Small intestine (tissue), 7 donors: ENCODE results near the gene LDLR. TPM values are rescaled to one million over a fixed set of nuclear protein-coding genes. Genes with fewer than 3 reads are reported as not detected.
"Not testable (repeated sequence)": the region's sequence is repeated elsewhere in the genome, so short reads cannot be mapped to it uniquely, and the experiment has no call there.

Source experiments
- DNase-seq, 2 donors: peaks; one replicate each; pipeline versions ENCODE4 v3.0.0 to v3.0.0-alpha.2; 2013
- FAIRE-seq: peaks from 2 replicates; lab custom pipeline; 2012; peaks lifted over from hg19 to GRCh38; lab: Jason Lieb, UNC
- H3K27ac ChIP-seq, 3 donors: one replicate each; pipeline ENCODE4 v1.5.1; 2013; ENCODE audit warnings: low read length in 2 of 3, mild to moderate bottlenecking in 2 of 3, control low read depth in 1 of 3, inconsistent platforms in 1 of 3, low read depth in 1 of 3, moderate library complexity in 1 of 3
- H3K27me3 ChIP-seq, 3 donors: one replicate each; pipeline ENCODE4 v1.6.1; 2013; ENCODE audit warnings: low read length in 3 of 3, inconsistent platforms in 1 of 3; ENCODE audit not compliant: control insufficient read depth in 3 of 3, insufficient read depth in 3 of 3
- H3K36me3 ChIP-seq, 3 donors: one replicate each; pipeline ENCODE4 v1.6.1; 2013; ENCODE audit warnings: low read length in 3 of 3, inconsistent platforms in 1 of 3, low read depth in 1 of 3, mild to moderate bottlenecking in 1 of 3, moderate library complexity in 1 of 3; ENCODE audit not compliant: control insufficient read depth in 3 of 3, insufficient read depth in 2 of 3
- H3K4me1 ChIP-seq, 3 donors: one replicate each; pipeline ENCODE4 v1.6.1; 2013; ENCODE audit warnings: low read length in 2 of 3, inconsistent platforms in 1 of 3, low read depth in 1 of 3, mild to moderate bottlenecking in 1 of 3, moderate library complexity in 1 of 3; ENCODE audit not compliant: control insufficient read depth in 3 of 3, insufficient read depth in 2 of 3
- H3K4me3 ChIP-seq, 3 donors: one replicate each; pipeline ENCODE4 v1.5.1; 2013; ENCODE audit warnings: low read length in 3 of 3, control low read depth in 1 of 3, inconsistent platforms in 1 of 3, low read depth in 1 of 3, mild to moderate bottlenecking in 1 of 3, moderate library complexity in 1 of 3
- H3K9me3 ChIP-seq, 2 donors: one replicate each; pipeline ENCODE4 v1.6.1; 2013; ENCODE audit warnings: low read depth in 1 of 2, low read length in 1 of 2; ENCODE audit not compliant: control insufficient read depth in 2 of 2, insufficient read depth in 1 of 2
- WGBS, 3 donors: extraction: QIAGEN DNeasy Blood & Tissue Kit; methylation state at CpG; one replicate each; pipeline ENCODE4 v1.1.7; 2013; 5-methylcytosine and 5-hydroxymethylcytosine counted together
- polyA plus RNA-seq, 4 donors: library from polyadenylated mRNA; stranded (reverse) in 3 of 4; unstranded in 1 of 4; fragments of 200-250 nt in 3 of 4; fragments of 120-200 nt in 1 of 4; gene quantifications; one replicate each; pipeline versions ENCODE4 v1.2.1 to v1.2.3, GENCODE V29; 2013
- donor health status: healthy with polysubstance abuse.
- donor health status: control.
- donor health status: control.
- donor health status: Bipolar disorder and iron deficiency.
- donor health status: healthy.

Gene LDLR
- polyA plus RNA-seq, 4 donors: 6.0 to 40.1 (median 31.1) TPM

DNA sequence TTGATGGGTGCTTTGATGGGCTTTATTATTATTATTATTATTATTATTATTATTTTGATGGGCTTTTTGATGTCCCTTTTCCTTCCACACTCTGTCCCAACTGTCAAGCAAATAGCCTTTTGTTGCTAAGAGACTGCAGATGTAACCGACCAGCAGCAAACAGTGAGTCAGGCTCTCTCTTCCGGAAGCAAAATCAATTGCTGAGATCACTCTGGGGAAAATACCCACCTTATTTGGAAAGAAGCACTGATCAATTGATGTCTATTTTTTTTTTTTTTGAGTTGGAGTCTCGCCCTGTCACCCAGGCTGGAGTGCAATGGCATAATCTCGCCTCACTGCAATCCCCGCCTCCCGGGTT is 2.9 kb downstream of the LDLR start:
- DNase-seq: peak; percentile 70 to 73
- 11 to 30% (median 12%) methylated on average over 6 of the region's 6 CpGs for WGBS, 3 donors

DNA sequence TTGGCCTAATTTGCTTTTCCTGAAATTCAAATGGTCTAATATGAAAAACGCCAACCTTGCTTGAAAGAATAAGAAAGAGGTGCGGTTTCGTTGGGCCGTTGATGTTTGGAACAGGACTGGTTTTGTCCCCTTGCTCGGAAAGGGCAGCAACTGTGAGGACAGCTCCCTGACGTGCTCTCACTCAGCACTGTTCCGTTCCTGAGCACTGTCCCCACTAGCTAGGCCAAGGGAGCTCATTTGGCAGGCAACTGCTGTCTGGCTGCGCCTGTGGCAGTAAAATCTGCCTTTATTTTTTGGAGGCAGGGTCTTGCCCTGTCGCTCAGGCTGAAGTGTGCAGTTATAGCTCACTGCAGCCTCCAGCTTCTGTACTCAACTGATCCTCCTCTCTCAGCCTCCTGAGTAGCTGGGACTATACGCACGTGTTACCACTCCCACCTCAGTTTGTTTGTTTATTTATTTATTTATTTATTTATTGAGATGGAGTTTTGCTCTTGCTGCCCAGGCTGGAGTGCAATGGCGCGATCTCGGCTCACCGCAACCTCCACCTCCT is 4.5 kb downstream of the LDLR start:
- DNase-seq (no peak), FAIRE-seq (no peak)
- H3K36me3 ChIP-seq: peaks cover 0 to 50% (median 2%) of the 10 kb centered on the region in 3 donors
- no peak overlapping the region for H3K4me3 ChIP-seq
- WGBS, 3 donors: 86 to 94% (median 86%) methylated on average over 14 to 15 of the region's 15 CpGs
- no peaks in the 10 kb centered on the region for H3K27me3 ChIP-seq
- H3K27ac ChIP-seq: peak overlapping the region; percentile 86 to 100 (median 88)
- H3K4me1 ChIP-seq: peaks cover 2 to 35% (median 19%) of the 10 kb centered on the region in 3 donors
- H3K9me3 ChIP-seq: peaks cover 0 to 6% of the 10 kb centered on the region in 2 donors

More for the DNA sequence above, 2.9 kb downstream of the LDLR start:
- Histone ChIP-seq H3K4me3 (peak overlapping the region in 1 of 3 donors; percentile 66), H3K9me3 (no peaks in the 10 kb centered on the region), H3K27ac (peak overlapping the region; percentile 98 to 100 (median 99)), H3K36me3 (peaks cover 0 to 40% (median 2%) of the 10 kb centered on the region in 3 donors), H3K27me3 (no peaks in the 10 kb centered on the region), H3K4me1 (peaks cover 2 to 38% (median 23%) of the 10 kb centered on the region in 3 donors)
- no peak for FAIRE-seq

DNA sequence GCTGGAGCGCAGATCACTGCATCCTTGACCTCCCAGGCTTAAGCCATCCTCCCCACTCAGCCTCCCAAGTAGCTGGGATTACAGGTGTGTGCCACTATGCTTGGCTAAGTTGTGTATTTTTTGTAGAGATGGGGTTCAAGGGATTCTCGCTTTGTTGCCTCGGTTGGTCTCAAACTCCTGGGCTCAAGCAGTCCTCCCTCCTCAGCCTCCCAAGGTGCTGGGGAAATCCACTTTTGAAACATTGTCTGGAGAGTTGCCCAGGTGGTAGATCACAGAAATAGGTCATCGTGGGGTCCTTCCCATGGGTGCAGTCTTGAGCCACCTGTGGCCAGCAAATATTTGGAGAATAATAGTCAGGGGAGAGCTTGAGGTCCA is 5.2 kb downstream of the LDLR start:
- WGBS, 3 donors: 62 to 70% (median 63%) methylated on average over 4 of the region's 4 CpGs
- no peaks in the 10 kb centered on the region for H3K27me3 ChIP-seq
- H3K4me1 ChIP-seq: peaks cover 2 to 35% (median 19%) of the 10 kb centered on the region in 3 donors
- peaks cover 0 to 7% of the 10 kb centered on the region in 2 donors for H3K9me3 ChIP-seq
- H3K36me3 ChIP-seq: peaks cover 0 to 54% (median 2%) of the 10 kb centered on the region in 3 donors
- FAIRE-seq: no peak
- DNase-seq: no peak
- peak overlapping the region; percentile 88 to 100 (median 97) for H3K27ac ChIP-seq
- no peak overlapping the region for H3K4me3 ChIP-seq

DNA sequence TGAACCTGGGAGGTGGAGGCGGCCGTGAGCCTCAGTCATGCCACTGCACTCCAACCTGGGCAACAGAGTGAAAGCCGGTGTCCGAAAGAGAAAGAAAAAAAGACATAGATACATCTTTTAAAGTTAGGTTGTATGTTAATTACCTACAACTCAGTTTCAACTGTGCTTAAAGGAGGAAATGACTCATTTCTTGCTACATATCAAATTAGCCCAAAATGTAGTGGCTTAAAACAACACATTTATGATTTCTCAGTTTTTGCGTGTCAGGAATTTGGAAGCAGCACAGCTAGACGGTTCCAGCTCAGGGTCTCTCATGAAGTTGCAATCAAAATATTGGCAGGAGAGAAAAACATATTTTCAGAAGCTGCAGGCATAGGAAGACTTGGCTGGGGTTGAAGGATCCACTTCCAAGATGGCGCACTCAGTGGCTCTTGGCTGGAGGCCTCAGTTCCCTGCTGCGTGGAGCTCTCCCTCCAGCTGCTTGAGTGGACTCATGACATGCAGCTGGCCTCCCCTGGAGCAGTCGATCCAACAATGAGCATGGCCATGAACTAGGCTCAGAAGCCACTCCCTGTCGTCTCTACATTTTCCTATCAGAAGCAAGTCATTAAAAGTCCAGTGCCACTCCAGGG is 7.1 kb downstream of the LDLR start:
- FAIRE-seq (no peak), DNase-seq (peak; percentile 47 to 52)
- H3K27me3 ChIP-seq: no peaks in the 10 kb centered on the region
- H3K27ac ChIP-seq: peak overlapping the region; percentile 88 to 100 (median 97)
- H3K4me3 ChIP-seq: no peak overlapping the region
- peaks cover 2 to 34% (median 19%) of the 10 kb centered on the region in 3 donors for H3K4me1 ChIP-seq
- peaks cover 0 to 62% (median 12%) of the 10 kb centered on the region in 3 donors for H3K36me3 ChIP-seq
- peaks cover 0 to 7% of the 10 kb centered on the region in 2 donors for H3K9me3 ChIP-seq
- WGBS, 3 donors: 51 to 62% (median 53%) methylated on average over 10 of the region's 10 CpGs

DNA sequence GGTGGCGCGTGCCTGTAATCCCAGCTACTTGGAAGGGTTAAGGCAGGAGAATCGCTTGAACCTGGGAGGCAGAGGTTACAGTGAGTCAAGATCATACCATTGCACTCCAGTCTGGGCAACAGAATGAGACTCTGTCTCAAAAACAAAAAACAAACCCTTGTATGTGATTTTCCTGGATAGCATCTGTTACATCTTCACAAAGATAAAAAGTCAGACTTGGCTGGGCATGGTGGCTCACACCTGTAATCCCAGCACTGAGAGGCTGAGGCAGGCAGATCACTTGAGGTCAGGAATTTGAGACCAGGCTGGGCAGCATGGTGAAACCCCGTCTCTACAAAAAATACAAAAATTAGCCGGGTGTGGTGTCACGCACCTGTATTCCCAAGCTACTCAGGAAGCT is 8.1 kb downstream of the LDLR start:
- not testable (repeated sequence) for H3K9me3 ChIP-seq, H3K4me3 ChIP-seq, FAIRE-seq, DNase-seq, H3K27me3 ChIP-seq
- Histone ChIP-seq H3K4me1 (peaks cover 2 to 23% (median 19%) of the 10 kb centered on the region in 3 donors), H3K27ac (peak overlapping the region in 1 of 3 donors; percentile 48), H3K36me3 (peaks cover 0 to 71% (median 12%) of the 10 kb centered on the region in 3 donors)
- 89 to 93% (median 91%) methylated on average over 6 of the region's 6 CpGs for WGBS, 3 donors

DNA sequence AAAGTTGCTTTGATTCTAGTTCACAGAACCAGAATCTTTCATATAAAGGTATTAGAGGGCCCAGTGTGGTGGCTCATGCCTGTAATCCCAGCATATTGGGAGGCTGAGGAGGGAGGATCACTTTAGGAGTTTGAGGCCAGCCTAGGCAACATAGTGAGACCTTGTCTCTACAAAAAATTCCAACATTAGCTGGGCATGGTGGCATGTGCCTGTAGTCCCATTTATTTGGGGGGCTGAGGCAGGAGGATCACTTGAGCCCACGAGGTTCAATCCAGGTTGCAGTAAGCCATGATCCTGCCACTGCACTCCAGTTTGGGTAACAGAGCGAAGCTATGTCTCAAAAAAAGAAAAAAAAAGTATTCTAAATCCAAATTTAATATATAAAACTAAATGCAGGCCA is 9.1 kb downstream of the LDLR start:
- peak overlapping the region in 1 of 3 donors; percentile 21 for H3K27ac ChIP-seq
- 93 to 100% (median 97%) methylated on average over 2 of the region's 2 CpGs for WGBS, 3 donors
- H3K36me3 ChIP-seq: peaks cover 0 to 76% (median 16%) of the 10 kb centered on the region in 3 donors
- H3K4me1 ChIP-seq: peaks cover 4 to 23% (median 21%) of the 10 kb centered on the region in 3 donors
- DNase-seq (no peak), FAIRE-seq (no peak)
- peaks cover 0 to 7% of the 10 kb centered on the region in 2 donors for H3K9me3 ChIP-seq
- no peak overlapping the region for H3K4me3 ChIP-seq
- no peaks in the 10 kb centered on the region for H3K27me3 ChIP-seq

DNA sequence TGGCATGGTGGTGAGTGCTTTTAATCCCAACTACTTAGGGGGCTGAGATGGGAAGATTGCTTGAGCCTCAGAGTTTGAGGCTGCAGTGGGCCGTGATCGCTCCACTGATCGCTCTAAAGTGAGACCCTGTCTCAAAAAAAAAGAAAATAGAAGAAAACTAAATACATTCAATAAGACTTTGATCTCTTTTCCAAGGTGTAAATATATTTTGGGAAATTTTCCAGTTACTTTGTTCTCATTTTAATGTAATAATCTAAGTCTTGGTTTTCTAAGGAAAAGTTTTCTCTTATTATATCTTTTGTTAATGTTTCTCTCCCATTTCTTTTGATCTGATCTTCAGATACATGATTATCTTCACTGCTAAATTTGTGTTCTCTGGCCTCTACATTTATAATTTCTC is 9.6 kb downstream of the LDLR start:
- WGBS, 3 donors: 77 to 83% (median 82%) methylated on average over 3 of the region's 3 CpGs
- H3K27me3 ChIP-seq: no peaks in the 10 kb centered on the region
- peaks cover 0 to 7% of the 10 kb centered on the region in 2 donors for H3K9me3 ChIP-seq
- H3K36me3 ChIP-seq: peaks cover 0 to 76% (median 16%) of the 10 kb centered on the region in 3 donors
- no peak for FAIRE-seq
- peaks cover 2 to 23% (median 21%) of the 10 kb centered on the region in 3 donors for H3K4me1 ChIP-seq
- peak overlapping the region in 1 of 3 donors; percentile 21 for H3K27ac ChIP-seq
- DNase-seq: no peak
- H3K4me3 ChIP-seq: no peak overlapping the region

DNA sequence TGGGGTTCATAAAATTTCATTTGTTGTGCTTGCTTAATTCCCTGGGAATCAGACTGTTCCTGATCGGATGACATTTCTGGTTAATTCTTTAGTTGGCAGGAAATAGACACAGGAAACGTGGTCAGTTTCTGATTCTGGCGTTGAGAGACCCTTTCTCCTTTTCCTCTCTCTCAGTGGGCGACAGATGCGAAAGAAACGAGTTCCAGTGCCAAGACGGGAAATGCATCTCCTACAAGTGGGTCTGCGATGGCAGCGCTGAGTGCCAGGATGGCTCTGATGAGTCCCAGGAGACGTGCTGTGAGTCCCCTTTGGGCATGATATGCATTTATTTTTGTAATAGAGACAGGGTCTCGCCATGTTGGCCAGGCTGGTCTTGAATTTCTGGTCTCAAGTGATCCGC is 10.8 kb downstream of the LDLR start:
- H3K27ac ChIP-seq: peak overlapping the region in 2 of 3 donors; percentile 27 to 33
- H3K9me3 ChIP-seq: peaks cover 0 to 7% of the 10 kb centered on the region in 2 donors
- H3K27me3 ChIP-seq: no peaks in the 10 kb centered on the region
- peaks cover 2 to 16% (median 15%) of the 10 kb centered on the region in 3 donors for H3K4me1 ChIP-seq
- FAIRE-seq (no peak), DNase-seq (no peak)
- peaks cover 3 to 76% (median 16%) of the 10 kb centered on the region in 3 donors for H3K36me3 ChIP-seq
- WGBS, 3 donors: 69 to 88% (median 84%) methylated on average over 12 of the region's 12 CpGs
- no peak overlapping the region for H3K4me3 ChIP-seq
